ENCODE measurements around the gene AURKAIP1.
A peak's percentile ranks its signal among the peaks of the same experiment; 100 is the strongest.

AURKAIP1 gene

DNA sequence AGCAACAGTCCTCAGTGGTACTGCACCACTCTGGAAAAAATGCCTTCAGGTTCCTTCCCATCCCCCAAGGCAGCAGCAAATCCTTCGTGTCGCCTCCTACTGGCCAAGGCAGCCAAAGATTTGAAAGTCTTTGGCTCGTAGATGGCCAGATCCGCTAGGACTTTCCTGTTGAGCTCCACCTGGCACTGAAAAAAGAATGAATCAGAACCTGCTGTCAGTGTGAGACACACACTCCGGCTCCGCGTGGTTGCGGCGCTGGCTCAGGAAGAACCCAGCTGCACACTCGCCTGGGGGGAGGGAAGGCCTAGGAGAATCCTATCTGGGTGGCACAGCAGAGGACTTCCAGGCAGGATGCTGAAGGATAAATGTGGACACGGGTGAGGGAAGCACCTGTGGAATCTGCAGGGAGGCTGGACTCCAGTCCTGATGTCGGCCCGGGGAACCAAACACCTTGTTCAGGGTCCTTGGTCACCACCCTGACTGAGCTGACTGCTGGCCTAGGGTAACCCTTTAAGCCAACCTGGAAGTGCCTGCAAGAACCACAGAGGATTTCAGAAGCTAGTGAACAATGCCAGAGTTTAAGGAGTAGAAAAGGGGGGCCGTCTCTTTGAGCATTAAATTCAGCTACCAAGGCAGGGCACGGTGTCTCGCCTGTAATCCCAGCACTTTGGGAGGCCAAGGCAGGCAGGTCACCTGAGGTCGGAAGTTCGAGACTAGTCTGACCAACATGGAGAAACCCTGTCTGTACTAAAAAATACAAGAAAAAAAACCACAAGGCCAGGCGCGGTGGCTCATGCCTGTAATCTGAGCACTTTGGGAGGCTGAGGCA lies 27.3 kb upstream of the AURKAIP1 start:
- peak; percentile 53 for TF ChIP-seq CTCF (IDR thresholded peaks at IDR 0.05; ENCODE audit: control extremely low read depth, extremely low read depth, low read depth, missing control alignments)
- ChIA-PET CTCF (interaction anchor here (1.1 to 1.4 kb wide), 4 partner anchors 11 to 40 kb away, joined by 3 to 5 read pairs (median 4); no protein-coding TSS in a partner anchor), POLR2A (no interaction called here)
- DNase-seq (ENCODE audit: extremely low spot score) = no peak

DNA sequence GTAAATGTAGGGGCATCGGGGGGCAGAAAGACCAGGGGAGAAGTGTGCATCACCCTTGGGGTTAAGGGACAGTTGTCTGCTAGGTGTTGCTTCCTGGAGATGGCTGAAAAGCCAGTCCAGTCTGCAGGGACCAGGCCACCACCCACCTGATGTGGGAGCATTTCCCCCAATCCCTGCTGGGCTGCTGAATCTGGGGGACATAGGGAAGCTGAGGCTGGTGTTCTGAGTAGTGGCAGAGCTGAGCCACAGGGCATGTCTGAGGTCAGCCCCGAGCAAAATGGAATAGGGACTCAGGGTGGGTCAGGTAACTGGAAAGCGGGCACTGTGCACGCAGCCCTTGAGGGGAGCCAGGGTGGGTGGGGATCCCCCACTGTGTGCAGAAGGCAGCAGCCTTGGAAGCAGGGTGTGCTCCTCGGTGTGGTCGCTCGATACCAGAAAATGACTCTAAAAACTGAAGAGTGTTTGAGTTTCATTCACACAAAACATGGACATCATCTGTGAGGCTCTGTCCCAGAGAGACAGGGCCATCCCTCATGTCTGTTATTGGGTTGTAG lies 26.5 kb upstream of the AURKAIP1 start:
- no peak for DNase-seq (ENCODE audit: extremely low spot score)
- TF ChIP-seq CTCF (IDR thresholded peaks at IDR 0.05; ENCODE audit: control extremely low read depth, extremely low read depth, low read depth, missing control alignments) = no peak
- ChIA-PET CTCF (interaction anchor here (1.1 to 1.2 kb wide), 2 partner anchors 10 to 40 kb away, joined by 3 to 4 read pairs; no protein-coding TSS in a partner anchor), POLR2A (no interaction called here)

GRCh38 chr1:1400576-1401456 lies 25.8 kb upstream of the AURKAIP1 start:
- DNase-seq (ENCODE audit: extremely low spot score) = no peak
- POLR2A ChIA-PET = interaction anchor here (1.3 kb wide), 1 partner anchor 25 kb away, joined by 4 read pairs; no protein-coding TSS in a partner anchor
- CTCF ChIA-PET = interaction anchor here (0.9 to 2.9 kb wide), 9 partner anchors 9 to 104 kb away, joined by 3 to 20 read pairs (median 6); partner anchors contain the start of gene AURKAIP1
- TF ChIP-seq CTCF (IDR thresholded peaks at IDR 0.05; ENCODE audit: control extremely low read depth, extremely low read depth, low read depth, missing control alignments) = no peak

DNA sequence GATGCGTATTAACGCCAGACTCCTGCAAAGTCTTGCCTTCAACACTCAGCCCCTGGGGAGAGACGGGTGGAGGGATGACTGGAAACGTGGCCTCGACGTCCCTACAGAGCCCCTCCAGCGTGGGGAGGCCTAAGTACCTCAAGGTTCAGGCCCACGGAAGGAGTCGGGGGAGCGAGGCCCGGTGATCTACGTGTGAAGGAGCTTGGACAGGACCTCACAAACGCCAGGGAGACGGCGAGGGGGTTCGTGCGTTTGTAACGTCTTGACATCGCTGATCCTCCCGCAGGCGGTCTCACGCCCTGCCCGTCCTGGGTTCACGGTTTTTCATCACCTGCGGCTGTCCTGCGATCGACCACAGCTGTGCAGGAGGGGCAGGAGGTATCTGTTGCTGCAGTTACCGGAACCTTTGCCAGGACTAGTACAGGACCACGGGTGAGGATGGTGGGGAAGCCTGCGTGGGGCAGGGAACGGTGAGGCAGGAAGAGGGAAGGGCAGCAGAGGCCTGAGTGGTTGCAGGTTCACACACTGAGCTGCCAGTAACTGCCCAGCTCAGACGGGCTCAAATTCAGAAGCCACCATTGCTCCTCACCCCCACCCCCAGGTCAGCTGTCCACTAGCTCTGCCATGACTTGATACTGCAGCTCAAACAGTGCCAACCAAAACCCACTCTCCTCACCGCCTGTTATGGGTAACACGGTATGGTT lies 25.0 kb upstream of the AURKAIP1 start:
- POLR2A ChIA-PET = interaction anchor here (1.3 kb wide), 1 partner anchor 24 kb away, joined by 4 read pairs; no protein-coding TSS in a partner anchor
- CTCF ChIA-PET = interaction anchor here (0.9 to 2.9 kb wide), 9 partner anchors 9 to 105 kb away, joined by 3 to 20 read pairs (median 6); partner anchors contain the start of gene AURKAIP1
- TF ChIP-seq CTCF (IDR thresholded peaks at IDR 0.05; ENCODE audit: control extremely low read depth, extremely low read depth, low read depth, missing control alignments) = no peak
- DNase-seq (ENCODE audit: extremely low spot score) = no peak

- DNase-seq (ENCODE audit: extremely low spot score) = peak; percentile 99
- POLR2A ChIA-PET = interaction anchor here (1.0 to 1.4 kb wide), 3 partner anchors 10 to 27 kb away, joined by 4 to 8 read pairs (median 5); partner anchors contain the start of gene AURKAIP1
- no peak for TF ChIP-seq CTCF (IDR thresholded peaks at IDR 0.05; ENCODE audit: control extremely low read depth, extremely low read depth, low read depth, missing control alignments)
- CTCF ChIA-PET = interaction anchor here (0.8 to 2.9 kb wide), 12 partner anchors 10 to 106 kb away, joined by 3 to 20 read pairs (median 6); partner anchors contain the start of gene AURKAIP1
Observed at GRCh38 chr1:1399187-1399871, 24.3 kb upstream of the AURKAIP1 start, which contains the start of gene CCNL2. Gene CCNL2, minus strand, starts transcription at chr1:1399335. Its CDS starts 29 bp downstream, at chr1:1399306.
